NCI-H1417 treated with DMSO at 0.1 percent for 48 hours (cell line): ENCODE measurements around the gene GSE1.

Source experiments
- DNase-seq: peaks from one replicate; lab custom pipeline; 2025; lab: John Stamatoyannopoulos, UW

Gene GSE1

DNA sequence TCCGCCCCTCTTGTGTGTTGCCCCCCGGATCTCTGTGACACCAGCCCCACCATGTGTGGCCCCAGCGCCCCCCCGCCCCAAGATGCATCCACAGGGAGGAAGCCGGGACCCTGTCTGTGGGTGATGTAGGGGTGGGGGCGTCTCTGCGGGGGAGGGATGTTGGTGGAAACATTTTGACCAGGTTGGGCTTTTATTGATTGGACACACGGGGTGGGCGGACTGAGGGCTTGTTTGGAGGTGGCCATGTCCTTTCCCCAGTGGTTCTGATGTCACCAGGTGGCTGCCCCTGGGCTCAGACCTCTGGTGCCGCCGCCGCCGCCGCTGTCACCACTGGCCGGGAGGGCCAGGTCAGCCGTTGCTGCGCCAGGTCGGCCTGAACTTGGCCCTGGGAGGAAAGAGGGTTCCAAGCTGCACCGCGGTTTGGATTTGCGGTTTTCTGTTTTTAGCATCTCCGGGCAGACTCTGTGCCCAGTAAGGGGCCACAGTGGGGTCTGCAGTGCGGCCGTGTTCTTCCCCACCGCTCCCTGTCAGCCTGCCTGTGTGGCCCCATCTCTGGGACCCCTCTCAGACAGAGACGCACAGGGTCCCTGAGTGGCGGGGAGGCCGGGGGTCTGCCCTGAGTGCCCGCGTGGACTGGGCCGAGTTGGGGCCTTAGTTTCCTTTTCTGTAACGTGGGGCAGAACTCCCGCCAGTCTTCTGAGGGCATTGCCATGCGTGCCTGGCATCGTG is 19.8 kb downstream of the GSE1 start:
- DNase-seq: no peak

DNA sequence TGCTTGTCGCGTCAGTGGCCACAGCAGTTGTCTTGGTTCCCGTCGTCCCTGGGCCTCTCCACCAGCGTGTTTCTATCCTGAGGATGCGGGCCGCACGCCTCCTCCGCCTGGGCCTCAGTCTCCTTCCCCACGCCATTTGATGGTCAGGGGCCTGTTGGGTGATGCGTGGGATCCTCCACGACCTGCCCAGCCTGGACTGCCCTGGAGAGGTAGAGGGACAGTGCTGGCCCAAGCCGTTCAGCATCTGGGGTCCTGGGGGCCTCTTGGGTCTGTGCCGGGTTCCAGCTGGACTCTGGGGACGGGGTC is 20.3 kb downstream of the GSE1 start:
- DNase-seq: no peak

DNA sequence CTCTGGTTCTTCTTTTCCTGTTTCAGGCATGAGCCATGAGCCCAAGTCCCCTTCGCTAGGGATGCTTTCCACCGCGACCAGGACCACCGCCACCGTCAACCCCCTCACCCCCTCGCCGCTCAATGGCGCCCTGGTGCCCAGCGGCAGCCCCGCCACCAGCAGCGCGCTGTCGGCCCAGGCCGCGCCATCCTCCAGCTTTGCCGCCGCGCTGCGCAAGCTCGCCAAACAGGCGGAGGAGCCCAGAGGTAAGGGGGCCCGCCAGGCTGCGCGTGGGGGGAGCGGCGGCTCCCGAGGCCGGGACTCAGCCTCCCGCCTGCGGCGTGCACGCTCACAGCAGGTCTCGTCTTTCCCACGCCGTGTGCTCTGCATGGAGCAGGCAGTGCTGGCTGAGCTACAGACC is 20.8 kb downstream of the GSE1 start:
- DNase-seq: no peak

GRCh38 chr16:85634747-85635544 is 21.8 kb downstream of the GSE1 start:
- DNase-seq: no peak

DNA sequence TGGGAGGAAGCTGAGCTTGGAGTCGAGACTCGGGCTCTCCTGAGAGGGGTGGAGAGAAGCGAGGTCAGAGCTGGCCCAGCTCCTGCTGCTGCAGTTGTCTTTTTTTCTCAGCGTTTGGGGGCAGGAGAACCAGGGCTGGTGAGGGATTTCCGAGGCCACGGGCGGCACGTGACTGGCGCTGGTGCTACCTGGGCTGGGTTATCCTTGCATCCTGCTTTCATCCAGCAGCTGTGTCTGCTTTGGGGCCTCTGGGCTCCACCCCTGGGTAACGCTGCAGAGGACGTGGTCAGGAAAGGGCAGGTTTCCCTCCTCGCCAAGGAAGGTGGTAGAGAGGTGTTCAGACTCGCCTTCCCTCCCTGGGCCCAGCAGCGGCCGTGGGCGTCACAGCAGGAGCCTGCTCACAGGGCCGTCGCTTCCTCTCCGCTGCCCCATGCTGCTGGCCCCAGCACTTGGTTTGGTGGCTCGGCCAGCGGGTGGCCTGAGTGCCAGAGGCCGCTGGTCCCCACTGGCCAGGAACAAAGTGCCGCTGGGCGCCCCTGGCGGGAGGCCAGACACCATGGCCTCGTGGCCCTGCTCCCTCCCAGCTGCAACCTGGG is 22.5 kb downstream of the GSE1 start:
- no peak for DNase-seq

GRCh38 chr16:85636234-85636812 is 23.2 kb downstream of the GSE1 start:
- no peak for DNase-seq

DNA sequence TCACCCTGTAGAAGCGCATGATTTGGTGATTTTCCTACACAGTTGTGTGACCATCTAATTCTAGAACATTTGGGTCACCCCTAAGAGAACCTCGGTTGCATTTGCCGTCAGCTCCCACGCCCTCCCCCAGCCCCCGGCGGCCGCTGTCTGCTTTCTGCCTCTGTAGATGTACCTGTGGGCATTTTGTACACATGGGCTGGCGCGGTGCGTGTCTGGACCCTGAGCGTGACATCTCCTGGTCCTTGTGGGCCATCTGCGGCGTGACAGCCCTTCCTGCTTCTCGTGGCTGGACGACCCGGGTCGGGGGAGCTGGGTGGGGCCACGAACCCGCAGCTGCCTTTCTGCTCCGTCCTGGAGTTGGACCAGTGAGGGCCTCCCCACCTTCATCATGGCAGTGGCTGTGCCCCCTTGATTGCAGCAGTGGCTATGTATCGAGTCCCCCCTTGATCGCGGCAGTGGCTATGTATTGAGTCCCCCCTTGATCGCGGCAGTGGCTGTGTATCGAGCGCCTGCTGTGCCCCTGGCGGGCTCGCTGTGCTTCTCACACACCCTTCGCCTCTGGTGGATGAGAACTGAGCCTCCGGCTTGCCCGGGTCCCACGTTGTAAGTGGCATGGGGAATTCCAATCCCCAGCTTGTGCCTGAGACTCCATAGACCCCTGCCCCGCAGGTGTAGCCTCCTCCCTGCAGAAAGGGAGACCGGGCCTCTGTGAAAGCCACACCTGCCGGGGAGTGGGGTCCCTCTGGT is 24.1 kb downstream of the GSE1 start:
- no peak for DNase-seq

- no peak for DNase-seq
Observed at GRCh38 chr16:85637808-85638647, 24.9 kb downstream of the GSE1 start.

- DNase-seq: no peak
Observed at GRCh38 chr16:85638695-85639409, 25.7 kb downstream of the GSE1 start.

DNA sequence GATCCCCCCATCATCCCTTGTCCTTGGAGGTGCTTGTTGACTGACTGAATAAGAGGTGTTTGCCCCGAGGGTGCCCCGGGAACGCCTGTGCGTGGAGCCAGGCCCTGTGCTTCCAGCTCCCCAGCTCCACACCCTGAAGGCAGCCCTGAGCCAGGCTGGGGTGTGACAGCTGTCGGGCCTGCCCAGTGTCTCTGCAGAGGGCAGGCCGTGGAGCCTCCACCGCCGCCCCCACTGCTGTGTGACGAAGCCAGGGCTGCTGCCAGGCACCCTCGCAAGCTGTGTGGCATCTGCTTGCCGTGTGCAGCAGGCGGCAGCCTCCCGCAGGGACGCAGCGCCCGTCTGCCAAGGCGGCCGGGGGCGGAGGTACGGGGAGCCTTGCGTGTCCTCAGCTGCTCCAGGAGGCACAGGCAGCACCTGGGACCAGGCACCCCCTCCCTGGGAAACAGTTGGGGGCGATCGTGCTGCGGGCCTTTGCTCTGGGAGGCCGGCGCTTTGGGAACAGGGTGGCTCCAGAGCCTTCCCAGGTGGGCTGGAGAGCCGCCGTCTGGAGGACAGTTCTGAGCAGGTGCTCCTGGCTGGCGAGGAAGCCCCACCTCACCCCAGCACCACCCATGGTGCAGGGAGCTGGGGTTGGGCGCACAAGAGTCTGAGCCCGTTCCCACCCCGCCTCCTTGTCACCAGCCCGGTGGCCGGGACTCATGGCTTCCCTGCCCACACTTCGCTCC is 26.6 kb downstream of the GSE1 start:
- peak; percentile 74 for DNase-seq

DNA sequence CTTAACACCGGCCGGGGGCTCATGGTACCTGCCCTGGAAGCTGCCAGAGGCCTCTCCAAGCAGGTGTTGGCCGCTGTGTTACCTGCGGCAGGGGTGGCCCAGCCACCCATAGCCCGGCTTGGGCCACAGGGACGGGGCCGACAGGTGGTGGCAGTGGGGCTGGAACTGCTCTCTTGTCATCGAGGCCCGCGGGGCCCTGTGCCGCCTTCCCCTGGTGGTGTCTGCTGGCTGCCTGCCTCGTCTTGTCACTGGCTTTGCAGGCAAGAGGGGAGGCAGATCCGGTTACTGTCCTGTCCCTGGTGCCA is 27.1 kb downstream of the GSE1 start:
- no peak for DNase-seq

DNA sequence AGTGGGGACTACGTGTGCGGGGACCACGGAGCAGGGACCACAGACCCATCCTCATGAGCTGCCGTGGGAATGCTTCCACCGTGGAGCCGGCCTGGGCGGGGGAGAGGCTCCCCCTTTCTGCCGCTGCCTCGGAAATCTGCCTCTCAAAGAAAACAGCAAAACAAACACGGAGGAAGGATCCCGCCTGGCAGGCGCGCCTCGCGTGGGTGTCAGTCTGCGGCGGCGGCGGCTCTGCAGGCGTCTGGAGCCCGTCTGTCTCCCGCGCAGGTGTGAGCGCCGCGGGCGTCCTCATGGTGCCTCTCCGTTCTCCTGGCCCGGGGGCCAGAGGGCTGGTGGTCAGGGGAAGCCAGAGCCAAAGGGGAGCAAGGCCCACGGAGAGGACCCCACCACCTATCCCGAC is 27.5 kb downstream of the GSE1 start:
- DNase-seq: no peak

DNA sequence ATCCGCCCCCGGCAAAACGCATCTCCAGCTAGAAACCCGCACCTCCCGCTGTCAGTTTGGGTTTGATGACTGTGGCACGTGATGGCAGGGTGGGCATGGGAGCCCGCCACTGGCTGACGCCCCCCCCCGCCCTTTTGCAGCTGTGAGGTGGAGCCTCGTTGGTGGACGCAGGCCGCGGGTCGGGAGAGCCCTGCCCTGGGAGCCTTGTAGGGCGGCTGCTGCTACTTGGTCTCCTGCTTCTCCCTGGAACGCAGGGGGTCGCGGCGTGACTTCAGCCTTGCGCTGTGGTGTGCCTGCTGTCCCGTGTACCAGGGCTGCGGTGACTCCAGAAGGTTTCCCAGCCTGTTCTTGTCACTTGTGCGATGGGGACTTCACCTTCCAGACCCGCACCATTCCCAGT is 28.2 kb downstream of the GSE1 start:
- no peak for DNase-seq

GRCh38 chr16:85641776-85642176 is 28.7 kb downstream of the GSE1 start:
- no peak for DNase-seq

GRCh38 chr16:85642762-85643358 is 29.7 kb downstream of the GSE1 start:
- DNase-seq: no peak

DNA sequence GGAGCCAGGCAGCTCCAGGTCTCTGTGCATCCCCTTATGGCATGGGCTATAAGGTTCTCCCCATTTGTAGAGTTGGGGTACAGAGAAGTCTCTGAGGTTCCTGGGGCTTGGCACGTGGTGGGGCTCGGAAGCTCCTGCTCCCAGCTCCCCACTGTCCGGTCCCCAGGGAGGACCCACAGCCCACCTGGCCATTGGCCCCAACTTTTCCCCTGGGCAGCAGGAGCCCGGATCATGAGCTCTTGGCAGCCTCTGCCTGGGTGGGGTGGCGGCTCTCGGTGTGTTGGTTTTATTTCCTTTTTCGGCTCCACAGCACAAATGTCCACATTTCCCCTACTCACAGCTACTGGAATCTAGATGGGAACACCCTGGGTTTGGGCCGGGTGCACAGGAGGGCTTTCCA is 30.5 kb downstream of the GSE1 start:
- DNase-seq: no peak

DNA sequence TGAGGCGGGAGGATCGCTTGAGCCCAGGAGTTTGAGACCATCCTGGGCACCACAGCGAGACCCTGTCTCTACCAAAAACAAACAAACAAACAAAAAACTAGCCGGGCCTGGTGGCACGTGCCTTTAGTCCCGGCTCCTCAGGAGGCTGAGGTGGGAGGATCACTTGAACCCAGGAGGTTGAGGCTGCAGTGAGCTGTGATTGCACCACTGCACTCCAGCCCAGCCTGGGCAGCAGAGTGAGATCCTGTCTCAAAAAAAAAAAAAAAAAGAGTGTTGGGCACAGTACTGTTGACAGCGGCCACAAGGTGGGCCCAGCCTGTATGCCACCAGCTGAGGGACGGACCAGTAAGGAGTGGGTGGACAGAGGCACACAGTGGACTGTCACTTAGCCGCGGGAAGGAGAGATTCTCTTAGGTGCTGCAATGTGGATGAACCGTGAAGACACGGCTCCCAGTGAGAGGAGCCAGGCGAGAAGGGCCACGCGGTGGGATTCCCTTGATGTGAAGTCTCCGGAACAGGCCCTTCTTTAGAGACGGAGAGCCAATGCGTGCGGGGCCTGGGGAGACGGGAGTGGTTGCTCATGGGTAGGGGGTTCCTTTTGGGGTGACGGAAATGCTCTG is 31.1 kb downstream of the GSE1 start:
- no peak for DNase-seq

GRCh38 chr16:85645021-85645589 is 32.0 kb downstream of the GSE1 start:
- DNase-seq: no peak

GRCh38 chr16:85646358-85646907 is 33.3 kb downstream of the GSE1 start:
- DNase-seq: no peak
